ENCODE results near the gene GFOD1. TPM values are rescaled to one million over a fixed set of nuclear protein-coding genes. Genes with fewer than 3 reads are reported as not detected.

Gene GFOD1
- total RNA-seq, 2 experiments from 2014 or later = 22.6 to 35.0 TPM

DNA sequence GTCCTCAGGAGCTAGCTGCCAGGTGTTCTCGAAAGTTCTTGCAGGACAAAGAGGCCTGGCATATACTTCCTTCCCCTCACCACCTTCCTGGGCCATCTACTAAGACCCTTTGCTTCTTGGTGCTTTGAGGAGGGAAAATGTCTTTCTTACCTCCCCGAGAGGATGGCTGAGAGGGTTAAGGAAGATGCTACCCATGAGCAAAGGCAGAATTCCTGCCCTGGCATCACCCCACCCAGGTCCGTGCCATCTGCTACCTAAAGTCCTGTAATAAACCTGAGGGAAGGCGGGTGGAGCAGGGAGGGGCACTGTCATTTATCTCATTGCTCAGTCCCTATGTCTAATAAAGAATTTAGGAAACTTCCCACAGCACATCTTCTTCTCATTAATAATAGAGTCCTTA, 16.2 kb downstream of the GFOD1 start:
- no peak overlapping the region for H2AFZ ChIP-seq (ENCODE audit: low read length)
- no peaks in the 10 kb centered on the region; the same call in 1 of the 2 replicates for H4K20me1 ChIP-seq (ENCODE audit: insufficient read depth, low read length)
- H3K79me2 ChIP-seq (ENCODE audit: insufficient read depth, low read depth, low read length) = peaks cover 57% of the 10 kb centered on the region
- ChIA-PET POLR2A (no interaction called here), CTCF (ENCODE audit: unreplicated experiment) (no interaction called here)
- DNase-seq (ENCODE audit: low spot score) = no peak
- H3K4me3 ChIP-seq (ENCODE audit: low read depth, low read length, poor library complexity, severe bottlenecking) = no peak overlapping the region
- TF ChIP-seq EZH2phosphoT487 (IDR thresholded peaks at IDR 0.05; ENCODE audit: borderline replicate concordance, low read depth, low read length) (no peak), CTCF (conservative IDR thresholded peaks at IDR 0.05; ENCODE audit: low read length) (no peak)
- peaks cover 4% of the 10 kb centered on the region; the same call in 1 of the 2 replicates for H3K9me3 ChIP-seq (ENCODE audit: low read length)
- H3K4me2 ChIP-seq (ENCODE audit: low read length) = peak overlapping the region; percentile 32; the same call in 1 of the 2 replicates
- intact Hi-C loops (cut with micrococcal nuclease; ENCODE audit: unreplicated experiment) = no loop called here
- H3K36me3 ChIP-seq (ENCODE audit: insufficient read depth, low read length) = peaks cover 67% of the 10 kb centered on the region
- H3K27ac ChIP-seq (ENCODE audit: low read depth, low read length, poor library complexity, severe bottlenecking) = no peak overlapping the region
- BruUV-seq (replicated peaks) = no TSS peak
- no peaks in the 10 kb centered on the region for H3K9me2 ChIP-seq (ENCODE audit: insufficient read depth, low read length)
- H3K4me1 ChIP-seq (ENCODE audit: insufficient read depth, low read length, poor library complexity, severe bottlenecking) = peaks cover 50% of the 10 kb centered on the region

DNA sequence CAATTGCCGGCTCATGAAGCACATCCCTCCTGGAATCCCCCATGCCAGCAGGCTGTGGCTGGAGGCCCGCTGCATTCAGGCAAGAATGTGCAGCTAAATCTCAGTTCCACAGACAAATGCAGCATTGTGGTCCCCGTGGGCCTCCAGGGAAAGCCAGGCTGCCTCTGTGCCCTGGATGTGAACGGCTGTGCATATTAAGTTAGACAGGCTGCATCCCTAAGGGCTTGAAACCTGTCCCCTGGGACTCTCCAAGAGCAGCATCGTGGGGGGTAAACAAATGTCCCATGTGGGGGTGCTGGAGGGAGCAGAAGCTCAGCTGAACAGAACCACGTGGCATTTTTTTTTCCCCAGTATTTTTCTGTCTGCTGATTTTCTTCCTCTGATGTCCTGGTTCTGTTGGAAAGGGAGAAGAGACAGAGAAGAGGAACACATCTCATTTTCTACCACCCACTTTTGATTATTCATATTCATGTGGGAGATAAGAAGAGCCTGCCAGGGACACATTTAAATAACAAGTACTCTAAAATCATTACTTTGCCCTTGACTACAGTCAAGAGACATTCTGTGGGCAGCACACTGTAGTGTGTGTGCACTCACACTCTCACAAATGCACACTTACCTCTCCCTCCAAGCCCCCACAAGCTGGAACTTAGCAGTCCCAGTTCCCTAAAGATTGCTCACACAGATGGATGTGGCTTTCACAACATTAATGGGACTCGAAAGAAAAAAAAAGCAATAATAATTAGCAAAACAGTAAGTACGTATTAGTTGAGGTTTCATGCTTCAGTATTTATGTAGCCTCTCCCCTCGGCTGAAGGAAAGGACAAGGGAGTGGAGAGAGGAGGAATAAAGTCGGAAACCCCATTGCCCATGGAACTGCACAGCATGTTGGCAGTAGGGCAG, 16.9 kb downstream of the GFOD1 start:
- Histone ChIP-seq H3K9me2 (ENCODE audit: insufficient read depth, low read length) (no peaks in the 10 kb centered on the region), H3K27ac (ENCODE audit: low read depth, low read length, poor library complexity, severe bottlenecking) (no peak overlapping the region), H4K20me1 (ENCODE audit: insufficient read depth, low read length) (no peaks in the 10 kb centered on the region; the same call in 1 of the 2 replicates), H3K4me3 (ENCODE audit: low read depth, low read length, poor library complexity, severe bottlenecking) (no peak overlapping the region), H3K4me1 (ENCODE audit: insufficient read depth, low read length, poor library complexity, severe bottlenecking) (peaks cover 57% of the 10 kb centered on the region), H3K79me2 (ENCODE audit: insufficient read depth, low read depth, low read length) (peaks cover 59% of the 10 kb centered on the region), H2AFZ (ENCODE audit: low read length) (no peak overlapping the region), H3K36me3 (ENCODE audit: insufficient read depth, low read length) (peaks cover 67% of the 10 kb centered on the region), H3K9me3 (ENCODE audit: low read length) (no peaks in the 10 kb centered on the region), H3K4me2 (ENCODE audit: low read length) (peak overlapping the region; percentile 32)
- intact Hi-C loops (cut with micrococcal nuclease; ENCODE audit: unreplicated experiment) = no loop called here
- BruUV-seq (replicated peaks) = no TSS peak
- TF ChIP-seq CTCF (conservative IDR thresholded peaks at IDR 0.05; ENCODE audit: low read length) (no peak), EZH2phosphoT487 (IDR thresholded peaks at IDR 0.05; ENCODE audit: borderline replicate concordance, low read depth, low read length) (no peak)
- DNase-seq (ENCODE audit: low spot score) = no peak
- CTCF ChIA-PET (ENCODE audit: unreplicated experiment) = no interaction called here
- POLR2A ChIA-PET = no interaction called here

DNA sequence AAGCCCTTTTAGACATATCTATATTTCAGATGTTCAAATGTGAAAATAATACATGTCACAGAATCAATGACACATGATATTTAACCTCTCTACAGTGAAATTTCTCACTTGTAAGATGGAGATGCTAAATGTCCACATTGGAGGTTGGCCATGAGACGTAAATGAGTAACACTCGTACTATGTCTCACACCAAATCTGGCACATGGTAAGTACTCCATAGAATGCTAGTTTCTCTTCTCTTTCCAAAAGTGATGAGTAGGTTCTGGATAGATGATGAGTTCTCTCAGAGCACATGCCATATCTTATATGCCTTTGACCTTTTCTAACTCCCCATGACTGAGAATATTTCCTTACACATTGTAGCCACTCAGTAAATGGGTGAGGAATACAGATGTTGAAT, 17.7 kb downstream of the GFOD1 start:
- no peak for DNase-seq (ENCODE audit: low spot score)
- CTCF ChIA-PET (ENCODE audit: unreplicated experiment) = no interaction called here
- POLR2A ChIA-PET = no interaction called here
- TF ChIP-seq EZH2phosphoT487 (IDR thresholded peaks at IDR 0.05; ENCODE audit: borderline replicate concordance, low read depth, low read length) = no peak
- TF ChIP-seq CTCF (conservative IDR thresholded peaks at IDR 0.05; ENCODE audit: low read length) = no peak
- Histone ChIP-seq H3K36me3 (ENCODE audit: insufficient read depth, low read length) (peaks cover 64% of the 10 kb centered on the region), H3K79me2 (ENCODE audit: insufficient read depth, low read depth, low read length) (peaks cover 60% of the 10 kb centered on the region), H2AFZ (ENCODE audit: low read length) (no peak overlapping the region), H3K4me2 (ENCODE audit: low read length) (no peak overlapping the region), H3K27ac (ENCODE audit: low read depth, low read length, poor library complexity, severe bottlenecking) (no peak overlapping the region), H3K4me1 (ENCODE audit: insufficient read depth, low read length, poor library complexity, severe bottlenecking) (peaks cover 62% of the 10 kb centered on the region), H3K4me3 (ENCODE audit: low read depth, low read length, poor library complexity, severe bottlenecking) (no peak overlapping the region), H3K9me3 (ENCODE audit: low read length) (no peaks in the 10 kb centered on the region), H3K9me2 (ENCODE audit: insufficient read depth, low read length) (no peaks in the 10 kb centered on the region), H4K20me1 (ENCODE audit: insufficient read depth, low read length) (no peaks in the 10 kb centered on the region; the same call in 1 of the 2 replicates)
- intact Hi-C loops (cut with micrococcal nuclease; ENCODE audit: unreplicated experiment) = no loop called here
- no TSS peak for BruUV-seq (replicated peaks)

All from OCI-LY7 (cell line).